Measurements from ENCODE around the gene PVALB.

Gene PVALB

DNA sequence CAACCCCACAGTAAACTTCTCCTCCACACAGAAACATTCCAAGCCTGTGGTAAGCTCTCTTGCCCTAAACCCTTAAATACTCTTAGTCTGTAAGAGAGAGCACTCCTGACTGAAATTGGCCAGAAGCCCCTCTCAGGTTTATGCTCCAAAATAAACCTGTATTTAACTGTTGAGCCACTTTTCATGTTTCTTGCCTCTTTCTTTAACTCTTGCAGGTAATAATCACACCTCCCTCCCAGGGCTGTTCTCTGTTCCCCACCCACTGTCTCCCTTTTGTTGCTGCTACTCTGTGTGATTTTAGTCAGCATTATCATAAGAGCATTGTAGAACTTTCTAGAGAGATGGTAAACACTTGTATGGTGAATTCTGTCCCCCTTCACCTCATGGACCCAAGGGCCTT lies 38.8 kb downstream of the PVALB start:
- Mint-ChIP-seq H3K4me3 (no peak overlapping the region), H3K9me3 (no peaks in the 10 kb centered on the region), H3K27ac (no peak overlapping the region), H3K4me1 (ENCODE audit: low read depth) (peaks cover 42% of the 10 kb centered on the region), H3K27me3 (ENCODE audit: low read depth) (no peaks in the 10 kb centered on the region), H3K36me3 (ENCODE audit: low read depth) (no peaks in the 10 kb centered on the region)

DNA sequence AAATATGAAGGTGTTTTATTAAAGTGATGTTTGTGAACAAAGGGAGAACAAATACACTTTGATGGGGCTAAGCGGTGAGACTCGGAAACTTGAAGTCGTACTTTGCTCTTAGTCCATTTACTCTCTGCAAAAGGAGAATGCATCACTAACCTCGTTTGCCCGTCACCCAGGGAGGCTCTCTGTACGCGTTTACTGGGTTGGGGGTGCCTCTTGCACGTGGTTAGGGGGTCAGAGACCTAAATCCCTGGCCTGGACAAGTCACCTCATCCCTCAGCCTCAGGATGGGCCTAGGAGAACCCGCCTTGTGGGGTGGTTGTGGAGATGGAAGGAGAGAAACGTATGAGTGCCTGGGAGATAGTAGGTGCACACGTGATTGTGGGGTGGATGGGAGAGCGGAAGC lies 40.1 kb downstream of the PVALB start:
- no peaks in the 10 kb centered on the region for H3K9me3 Mint-ChIP-seq
- peak overlapping the region; percentile 89 for H3K27ac Mint-ChIP-seq

DNA sequence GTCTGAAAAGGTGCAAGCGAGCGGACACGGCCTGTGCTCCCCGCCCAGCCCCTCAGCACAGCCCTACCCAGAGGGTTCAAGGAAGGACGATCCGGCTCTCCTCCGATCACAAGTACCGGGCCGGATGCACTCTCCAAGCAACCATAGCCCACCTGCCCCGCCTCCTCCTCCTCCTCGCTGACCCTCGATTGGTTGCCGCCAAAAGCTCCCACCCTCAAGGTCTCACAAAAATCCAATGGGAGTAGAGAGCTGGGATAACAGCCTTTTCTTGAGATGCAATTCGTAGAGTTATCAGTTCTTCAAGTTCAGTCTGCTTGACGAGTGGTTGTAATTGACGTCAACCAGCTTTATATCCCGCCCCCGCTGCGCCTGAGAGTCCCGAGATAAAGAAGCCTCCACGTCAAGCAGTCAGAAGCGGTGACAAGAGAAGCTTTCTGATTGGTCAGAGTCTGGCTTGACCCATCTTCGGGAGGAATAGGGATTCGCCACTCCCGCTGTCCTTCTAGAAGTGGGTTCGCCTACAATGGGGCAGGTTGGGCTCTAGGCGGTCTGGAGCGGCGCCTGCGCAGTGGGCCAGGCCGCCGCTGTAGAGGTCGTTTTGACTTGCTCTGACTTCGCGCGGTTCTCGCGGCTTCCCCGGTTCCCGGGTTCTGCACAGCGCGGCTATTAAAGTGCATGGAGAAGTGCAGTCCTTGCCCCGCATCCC lies 40.7 kb downstream of the PVALB start, which contains the start of gene IFT27:
TSS of gene IFT27 (minus strand) at position 156 of the 706 bp plus-strand sequence. CDS start 412 bp downstream, outside the sequence.
- Mint-ChIP-seq H3K27ac (peak within 1 kb of the TSS; percentile 89), H3K36me3 (ENCODE audit: low read depth) (no peaks in the 10 kb centered on the region), H3K27me3 (ENCODE audit: low read depth) (no peaks in the 10 kb centered on the region), H3K4me1 (ENCODE audit: low read depth) (peaks cover 28% of the 10 kb centered on the region), H3K4me3 (peak within 1 kb of the TSS; percentile 92), H3K9me3 (no peaks in the 10 kb centered on the region)

More for the DNA sequence above, 40.1 kb downstream of the PVALB start:
- Mint-ChIP-seq H3K4me1 (ENCODE audit: low read depth) (peaks cover 31% of the 10 kb centered on the region), H3K27me3 (ENCODE audit: low read depth) (no peaks in the 10 kb centered on the region), H3K4me3 (peak overlapping the region; percentile 92), H3K36me3 (ENCODE audit: low read depth) (no peaks in the 10 kb centered on the region)

DNA sequence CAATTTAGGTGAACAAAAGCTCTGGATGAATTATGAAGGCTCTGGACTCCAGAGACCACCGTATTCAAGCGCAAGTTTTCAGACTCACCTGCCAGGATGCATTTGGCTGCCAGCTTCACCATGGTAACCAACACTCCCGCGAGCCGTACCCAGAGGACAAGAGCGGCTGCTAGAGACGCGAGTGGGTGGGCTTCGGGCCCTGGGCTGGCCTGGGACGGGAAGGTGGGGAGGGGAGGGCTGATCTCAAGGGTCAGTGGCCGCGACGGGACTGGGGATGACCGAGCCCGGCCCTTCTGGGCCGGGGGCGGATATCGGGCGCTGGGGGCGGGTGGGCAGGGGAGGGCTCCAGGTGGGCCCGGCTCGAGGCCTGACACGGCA lies 41.3 kb downstream of the PVALB start:
- no peaks in the 10 kb centered on the region for H3K27me3 Mint-ChIP-seq (ENCODE audit: low read depth)
- H3K36me3 Mint-ChIP-seq (ENCODE audit: low read depth): no peaks in the 10 kb centered on the region
- H3K9me3 Mint-ChIP-seq: no peaks in the 10 kb centered on the region
- H3K4me3 Mint-ChIP-seq: peak overlapping the region; percentile 92
- H3K4me1 Mint-ChIP-seq (ENCODE audit: low read depth): peaks cover 28% of the 10 kb centered on the region
- H3K27ac Mint-ChIP-seq: peak overlapping the region; percentile 83

DNA sequence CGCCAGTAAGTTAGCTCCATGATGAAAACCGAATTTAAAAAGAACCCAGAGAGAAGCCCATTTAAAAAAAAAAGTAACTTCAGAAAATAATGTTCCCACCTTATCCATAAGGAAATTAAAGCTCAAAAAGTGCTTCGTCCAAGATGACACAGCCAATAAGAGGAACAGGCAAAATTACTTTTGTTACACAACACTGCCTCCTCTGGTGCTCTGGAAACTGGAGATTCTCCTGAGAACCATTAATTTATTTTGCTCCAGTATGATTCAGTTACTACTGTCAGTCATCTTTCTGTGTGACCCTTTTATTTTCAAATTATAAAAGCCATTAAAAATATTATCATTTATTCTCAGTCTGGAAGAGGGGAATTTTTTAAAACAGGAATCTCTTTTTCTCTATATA lies 42.9 kb downstream of the PVALB start:
- H3K9me3 Mint-ChIP-seq: no peaks in the 10 kb centered on the region
- peaks cover 28% of the 10 kb centered on the region for H3K4me1 Mint-ChIP-seq (ENCODE audit: low read depth)
- H3K27me3 Mint-ChIP-seq (ENCODE audit: low read depth): no peaks in the 10 kb centered on the region
- no peak overlapping the region for H3K27ac Mint-ChIP-seq
- H3K4me3 Mint-ChIP-seq: no peak overlapping the region
- no peaks in the 10 kb centered on the region for H3K36me3 Mint-ChIP-seq (ENCODE audit: low read depth)

DNA sequence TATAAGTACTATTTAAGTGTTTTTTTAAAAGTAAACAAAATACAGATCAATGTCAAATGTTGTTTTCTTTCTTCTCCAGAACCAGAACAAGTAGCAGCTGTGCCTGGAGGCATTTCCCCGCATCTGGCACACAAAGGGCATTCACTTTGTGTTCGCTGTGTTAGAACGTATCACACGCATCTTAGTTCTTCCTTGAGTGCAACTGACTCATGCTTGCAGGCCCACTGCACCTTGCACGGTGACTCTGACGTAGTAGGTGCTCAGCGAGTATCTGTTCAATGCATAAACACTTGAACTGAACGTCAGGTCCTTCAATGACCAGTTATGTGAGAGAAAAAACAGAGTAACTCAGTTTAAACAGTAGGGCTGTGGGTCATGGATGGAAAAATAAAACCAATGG lies 44.4 kb downstream of the PVALB start:
- no peak overlapping the region for H3K4me3 Mint-ChIP-seq
- H3K9me3 Mint-ChIP-seq: no peaks in the 10 kb centered on the region
- no peaks in the 10 kb centered on the region for H3K36me3 Mint-ChIP-seq (ENCODE audit: low read depth)
- H3K27me3 Mint-ChIP-seq (ENCODE audit: low read depth): no peaks in the 10 kb centered on the region
- no peak overlapping the region for H3K27ac Mint-ChIP-seq
- peaks cover 19% of the 10 kb centered on the region for H3K4me1 Mint-ChIP-seq (ENCODE audit: low read depth)

DNA sequence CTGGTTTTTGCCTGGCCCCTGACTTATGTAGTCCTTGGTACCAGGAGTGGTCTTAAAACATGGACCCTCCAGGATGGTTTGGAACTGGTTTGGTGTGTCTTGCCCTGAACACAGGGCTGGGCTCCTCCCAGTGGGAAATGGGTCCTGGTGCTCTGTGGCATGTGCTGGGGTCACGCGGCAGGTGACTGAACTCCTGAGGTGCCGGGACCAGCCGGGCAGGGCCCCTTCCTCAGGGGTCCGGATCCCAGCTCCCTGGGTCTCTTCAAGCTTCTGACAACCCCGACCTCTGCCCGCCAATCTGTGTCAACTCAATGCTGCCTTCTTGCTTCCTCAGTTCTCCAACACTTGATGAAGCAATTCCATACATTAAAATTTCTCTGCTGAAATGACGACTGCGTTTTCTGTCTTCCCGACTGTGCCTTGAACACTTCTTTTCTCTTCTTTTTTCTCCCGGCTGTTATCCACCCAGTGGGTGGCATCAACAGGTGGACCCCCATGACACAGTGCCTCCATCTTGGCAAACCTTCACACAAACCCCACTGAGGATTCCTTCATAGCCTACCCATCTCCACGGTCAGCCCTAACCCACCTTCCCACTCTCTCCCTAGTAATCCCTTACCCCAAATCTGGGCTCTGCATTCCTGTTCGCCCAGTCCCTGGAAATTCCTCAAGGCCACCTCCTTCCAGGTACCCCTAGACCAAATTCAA lies 45.3 kb downstream of the PVALB start:
- Mint-ChIP-seq H3K27me3 (ENCODE audit: low read depth) (no peaks in the 10 kb centered on the region), H3K36me3 (ENCODE audit: low read depth) (no peaks in the 10 kb centered on the region), H3K4me1 (ENCODE audit: low read depth) (peaks cover 10% of the 10 kb centered on the region), H3K27ac (no peak overlapping the region), H3K4me3 (no peak overlapping the region), H3K9me3 (no peaks in the 10 kb centered on the region)

DNA sequence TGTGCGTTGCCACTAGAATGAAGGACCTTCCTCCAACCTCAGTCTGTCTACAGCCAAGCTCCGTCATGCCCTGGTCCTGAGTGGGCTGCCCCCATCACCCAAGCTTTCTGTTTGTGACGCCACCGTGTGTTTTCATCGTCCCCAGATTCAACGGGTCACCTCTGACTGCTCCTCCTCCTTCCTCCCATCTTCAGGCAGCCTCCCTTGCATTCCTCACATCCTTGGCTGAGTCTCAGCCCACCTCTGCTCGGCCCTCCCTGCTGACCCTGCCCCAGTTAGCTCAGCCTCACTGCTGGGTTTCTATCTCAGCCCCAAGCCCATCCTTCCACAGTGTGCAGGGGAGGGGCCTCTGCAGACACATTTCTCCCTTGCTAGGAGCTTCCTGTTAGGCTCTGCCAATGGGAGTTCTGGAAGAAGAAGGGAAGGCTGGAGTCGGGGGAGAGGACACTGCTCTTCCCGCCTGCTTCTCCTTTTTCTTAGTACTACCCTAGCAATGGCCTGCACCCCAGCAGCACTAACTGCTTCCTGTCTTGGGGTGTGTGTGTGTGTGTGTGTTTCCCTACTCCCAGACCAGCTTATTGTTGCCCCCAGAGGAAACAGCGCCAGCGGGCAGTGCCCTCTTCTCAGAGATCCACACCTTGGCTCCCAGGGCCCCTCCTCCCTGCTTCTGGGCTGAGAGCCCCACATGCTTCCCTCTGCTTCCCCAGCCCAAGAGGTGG lies 46.2 kb downstream of the PVALB start:
- Mint-ChIP-seq H3K9me3 (no peaks in the 10 kb centered on the region), H3K27me3 (ENCODE audit: low read depth) (no peaks in the 10 kb centered on the region), H3K4me3 (no peak overlapping the region), H3K36me3 (ENCODE audit: low read depth) (no peaks in the 10 kb centered on the region), H3K27ac (no peak overlapping the region), H3K4me1 (ENCODE audit: low read depth) (peaks cover 8% of the 10 kb centered on the region)

DNA sequence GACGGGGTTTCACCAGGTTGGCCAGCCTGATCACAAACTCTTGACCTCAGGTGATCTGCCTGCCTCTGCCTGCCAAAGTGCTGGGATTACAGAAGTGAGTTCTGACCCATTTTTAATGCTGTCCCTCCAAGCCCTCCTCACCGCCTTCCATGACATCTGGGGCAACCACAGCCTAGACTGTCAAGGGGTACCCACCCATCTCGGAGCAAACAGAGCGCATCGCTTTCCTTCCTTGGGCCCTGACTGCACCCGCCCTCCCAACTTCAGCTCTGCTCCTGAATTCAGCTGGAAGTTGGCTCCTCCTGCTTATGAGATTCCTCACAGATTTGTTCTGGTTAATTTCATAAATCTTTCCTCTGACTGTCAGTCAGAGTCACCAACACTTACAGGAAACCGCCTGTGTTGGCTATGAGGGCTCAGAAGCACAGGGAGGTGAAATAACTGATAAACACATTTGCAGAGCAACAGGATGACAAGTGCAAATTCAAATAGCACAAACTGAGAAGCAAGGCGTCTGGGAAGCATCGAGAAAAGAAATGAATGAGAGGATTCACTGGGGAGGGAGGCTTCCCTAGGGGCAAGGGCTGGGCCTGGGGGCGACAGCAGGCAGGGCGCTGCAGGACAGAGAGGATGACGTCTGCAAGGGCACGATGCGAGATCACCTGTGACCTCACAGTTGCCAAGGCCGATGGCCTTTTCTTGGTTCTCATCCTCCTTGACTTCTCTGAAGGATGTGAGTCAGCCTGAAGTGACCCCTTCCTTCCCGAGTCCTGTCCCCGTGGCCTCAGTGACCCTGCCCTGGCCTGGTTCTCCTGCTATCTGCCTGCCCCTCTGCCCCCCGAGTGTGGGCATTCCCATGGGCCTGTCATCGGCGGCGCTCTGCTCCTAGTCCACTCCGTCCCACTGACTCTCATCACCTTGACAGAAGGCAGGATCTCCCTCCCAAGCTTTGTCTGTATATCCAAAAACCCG lies 47.0 kb downstream of the PVALB start:
- H3K27me3 Mint-ChIP-seq (ENCODE audit: low read depth): no peaks in the 10 kb centered on the region
- no peak overlapping the region for H3K4me3 Mint-ChIP-seq
- no peak overlapping the region for H3K27ac Mint-ChIP-seq
- peaks cover 4% of the 10 kb centered on the region for H3K36me3 Mint-ChIP-seq (ENCODE audit: low read depth)
- no peaks in the 10 kb centered on the region for H3K9me3 Mint-ChIP-seq
- peaks cover 2% of the 10 kb centered on the region for H3K4me1 Mint-ChIP-seq (ENCODE audit: low read depth)

DNA sequence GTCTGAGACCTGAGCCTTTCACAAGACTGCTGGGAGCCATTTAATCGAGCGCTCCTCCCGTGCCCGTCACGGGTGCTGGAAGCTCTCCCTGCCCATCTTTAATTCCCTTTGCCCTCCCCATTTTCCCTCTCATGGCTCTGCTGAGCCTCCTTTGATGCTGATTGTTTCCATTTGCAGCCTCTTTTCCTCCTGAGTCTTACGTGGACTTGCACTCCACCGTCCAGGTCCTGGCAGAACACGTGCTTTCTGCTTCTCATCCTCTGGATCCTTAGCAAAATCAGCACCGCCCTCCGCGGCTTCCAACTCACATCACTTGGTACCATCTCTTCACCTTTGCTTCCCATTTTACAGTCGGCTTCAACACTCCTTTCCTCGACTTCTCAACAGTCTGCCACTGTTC lies 48.2 kb downstream of the PVALB start:
- Mint-ChIP-seq H3K27me3 (ENCODE audit: low read depth) (no peaks in the 10 kb centered on the region), H3K4me3 (no peak overlapping the region), H3K27ac (no peak overlapping the region), H3K4me1 (ENCODE audit: low read depth) (no peaks in the 10 kb centered on the region), H3K36me3 (ENCODE audit: low read depth) (peaks cover 4% of the 10 kb centered on the region), H3K9me3 (no peaks in the 10 kb centered on the region)

DNA sequence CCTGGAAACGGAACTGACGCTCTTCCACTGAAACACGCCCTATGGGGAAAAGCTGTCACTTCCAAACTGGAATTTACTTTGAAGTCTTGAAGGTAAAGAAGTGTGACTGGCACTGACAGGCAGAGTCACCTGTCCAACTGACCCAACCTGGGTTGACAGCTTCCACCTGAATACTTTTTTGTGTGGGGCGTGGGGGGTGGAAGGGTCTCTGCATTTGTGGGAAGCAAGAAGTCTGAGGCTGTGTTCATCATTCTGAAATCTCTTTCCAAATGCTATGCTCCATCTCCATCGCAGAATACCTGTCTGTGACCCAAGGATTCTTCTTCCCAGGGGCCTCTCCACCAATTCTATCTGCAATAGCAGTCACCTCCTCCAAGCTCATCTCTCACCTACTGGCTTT lies 48.7 kb downstream of the PVALB start:
- Mint-ChIP-seq H3K4me1 (ENCODE audit: low read depth) (no peaks in the 10 kb centered on the region), H3K9me3 (no peaks in the 10 kb centered on the region), H3K36me3 (ENCODE audit: low read depth) (peaks cover 4% of the 10 kb centered on the region), H3K27ac (no peak overlapping the region), H3K4me3 (no peak overlapping the region), H3K27me3 (ENCODE audit: low read depth) (no peaks in the 10 kb centered on the region)

DNA sequence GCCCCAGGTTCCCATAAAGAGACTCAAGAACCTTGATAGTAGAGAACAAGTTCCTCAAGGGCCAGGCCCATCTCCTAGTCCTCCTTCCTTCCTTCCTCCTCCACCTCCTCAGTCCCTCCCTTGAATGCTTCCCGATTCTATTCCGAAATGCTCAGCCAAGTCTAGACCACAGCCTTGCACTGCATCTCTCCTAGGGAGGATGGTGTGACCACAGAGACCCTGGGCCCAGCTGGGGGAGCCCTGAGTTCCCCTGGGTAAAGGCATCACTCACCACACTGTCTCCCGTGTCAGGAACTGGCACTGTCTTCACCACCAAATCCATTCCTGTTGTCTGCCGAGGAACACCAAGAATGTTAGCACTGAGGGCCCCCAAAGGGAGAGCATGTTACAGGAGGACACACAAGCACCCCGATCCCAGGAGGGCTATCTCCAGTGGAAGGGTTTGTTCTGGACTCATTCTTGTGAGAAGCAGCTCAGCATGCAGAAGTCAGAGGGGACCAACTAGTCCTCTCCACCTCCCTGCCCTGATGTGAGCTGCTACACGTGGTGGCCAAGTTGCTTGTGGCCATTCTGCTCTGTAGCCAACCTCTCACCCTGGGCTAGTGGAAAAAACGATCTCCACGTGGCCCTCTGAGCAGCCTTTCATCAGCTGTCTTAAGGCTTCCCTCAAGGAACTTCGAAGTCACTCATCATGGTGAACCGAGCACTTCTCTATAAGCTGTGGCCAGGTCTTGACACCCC lies 49.6 kb downstream of the PVALB start:
- Mint-ChIP-seq H3K36me3 (ENCODE audit: low read depth) (peaks cover 5% of the 10 kb centered on the region), H3K4me3 (no peak overlapping the region), H3K27me3 (ENCODE audit: low read depth) (no peaks in the 10 kb centered on the region), H3K27ac (no peak overlapping the region), H3K4me1 (ENCODE audit: low read depth) (no peaks in the 10 kb centered on the region), H3K9me3 (no peaks in the 10 kb centered on the region)

DNA sequence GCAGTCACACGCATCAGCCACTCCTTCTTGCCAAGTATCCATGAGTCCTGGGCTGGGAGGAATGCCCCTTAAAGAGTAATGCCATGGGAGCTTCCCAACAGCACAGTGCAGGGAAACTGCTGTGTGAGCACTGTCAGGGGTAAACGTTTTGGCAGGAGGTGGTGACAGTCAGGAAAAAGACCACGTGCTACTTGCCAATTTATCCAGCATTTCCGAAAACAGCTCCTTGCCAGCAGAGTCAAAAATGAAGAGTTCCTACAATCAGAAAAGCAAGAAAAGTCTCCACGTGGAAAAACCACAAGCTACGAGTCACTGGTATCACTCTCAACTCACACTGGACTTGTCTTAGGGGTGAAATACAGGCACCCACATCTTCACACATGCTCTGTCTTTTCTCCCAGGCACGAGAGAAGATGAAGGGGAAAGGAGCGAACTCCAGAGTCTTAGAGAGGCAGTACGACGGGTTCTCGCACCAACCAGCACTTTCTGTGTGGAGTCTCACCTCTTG lies 50.8 kb downstream of the PVALB start:
- Mint-ChIP-seq H3K4me1 (ENCODE audit: low read depth) (no peaks in the 10 kb centered on the region), H3K36me3 (ENCODE audit: low read depth) (peaks cover 5% of the 10 kb centered on the region), H3K9me3 (no peaks in the 10 kb centered on the region), H3K27ac (no peak overlapping the region), H3K27me3 (ENCODE audit: low read depth) (no peaks in the 10 kb centered on the region), H3K4me3 (no peak overlapping the region)

Data from T-helper 1 cell treated with Interleukin-12 subunit alpha and Interleukin-12 subunit beta and Interleukin-4 antibody, amounts not matched to agents 30 μg/mL and 1 μg/mL, for 36 hours (primary cell).